EH (cell line): Measurements from ENCODE around the gene IRF3.

Experiments
- DNase-seq: peaks from one replicate; pipeline ENCODE4 v3.0.0-alpha.2; 2015; ENCODE audit warnings: low read depth

IRF3 gene

DNA sequence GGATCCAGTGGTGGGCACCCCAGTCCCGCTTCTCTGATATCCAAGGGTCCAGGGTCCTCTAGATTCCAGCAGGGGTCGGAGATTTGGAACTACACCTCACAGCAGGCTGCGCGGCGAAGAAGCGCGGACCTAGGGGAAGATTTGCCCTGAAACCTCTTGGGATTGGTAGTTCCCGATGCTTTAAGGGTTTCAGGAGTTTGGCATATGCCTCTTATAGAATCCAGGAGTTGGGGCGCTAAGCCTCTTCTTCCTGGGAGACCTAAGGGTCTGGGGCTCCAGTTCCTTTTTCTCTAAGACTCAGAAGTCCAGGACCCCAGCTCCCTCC, 425 bp upstream of the IRF3 start:
- DNase-seq: no peak

DNA sequence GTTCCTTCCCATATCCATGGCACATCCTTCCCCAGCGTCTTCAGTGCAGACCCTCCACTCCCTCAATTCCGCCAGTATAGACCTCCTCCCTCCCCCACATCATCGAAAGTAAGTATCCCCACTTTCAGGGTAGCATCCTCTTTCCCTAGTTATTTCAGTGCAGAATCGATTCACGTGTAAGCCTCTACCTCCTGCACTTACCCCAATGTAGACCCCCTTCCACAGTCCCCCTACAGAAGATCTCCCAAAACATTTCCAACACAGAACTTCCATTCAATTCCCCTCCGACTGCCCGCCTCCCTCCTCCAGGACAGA, 664 bp downstream of the IRF3 start:
- no peak for DNase-seq

DNA sequence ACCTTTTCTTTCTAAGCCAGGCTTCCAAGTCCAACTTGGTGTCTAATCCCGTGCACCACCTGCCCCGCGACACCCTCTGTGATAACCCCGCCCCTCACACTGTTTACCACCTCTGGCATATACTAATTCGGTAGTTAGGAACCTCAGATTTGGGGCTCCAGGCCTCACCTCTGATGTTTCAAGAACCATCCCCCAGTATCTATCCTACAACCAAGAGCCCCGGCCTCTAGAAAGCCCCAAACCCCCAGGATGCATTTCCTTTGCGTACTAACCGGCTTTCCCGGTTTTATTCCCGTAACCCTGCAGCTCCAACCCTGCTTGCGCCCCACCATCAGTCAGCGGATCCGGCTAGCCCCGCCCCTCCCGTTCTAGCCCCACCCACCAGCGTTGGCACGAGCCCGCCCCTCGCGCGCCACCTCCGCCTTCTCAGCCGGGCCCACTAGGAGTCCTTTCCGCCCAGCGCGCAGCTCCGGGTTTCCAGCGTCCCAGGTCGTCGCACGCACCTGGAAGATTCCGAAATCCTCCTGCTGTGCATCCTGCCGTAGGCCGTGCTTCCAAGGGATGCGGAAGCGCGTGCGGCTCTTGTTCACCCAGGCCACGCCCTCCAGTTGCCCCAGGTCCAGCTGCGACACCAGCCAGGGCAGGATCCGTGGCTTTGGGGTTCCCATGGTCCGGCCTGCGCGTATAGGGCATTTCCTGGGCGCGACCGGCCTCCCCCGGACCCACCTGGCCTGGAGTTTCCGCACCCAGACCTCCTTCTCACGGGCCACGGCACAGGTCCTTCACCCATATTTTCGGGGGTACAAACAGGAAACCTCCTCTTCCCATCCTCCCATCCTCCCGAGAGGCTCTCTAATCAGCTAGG, 1.3 kb downstream of the IRF3 start:
- peak; percentile 83 for DNase-seq

DNA sequence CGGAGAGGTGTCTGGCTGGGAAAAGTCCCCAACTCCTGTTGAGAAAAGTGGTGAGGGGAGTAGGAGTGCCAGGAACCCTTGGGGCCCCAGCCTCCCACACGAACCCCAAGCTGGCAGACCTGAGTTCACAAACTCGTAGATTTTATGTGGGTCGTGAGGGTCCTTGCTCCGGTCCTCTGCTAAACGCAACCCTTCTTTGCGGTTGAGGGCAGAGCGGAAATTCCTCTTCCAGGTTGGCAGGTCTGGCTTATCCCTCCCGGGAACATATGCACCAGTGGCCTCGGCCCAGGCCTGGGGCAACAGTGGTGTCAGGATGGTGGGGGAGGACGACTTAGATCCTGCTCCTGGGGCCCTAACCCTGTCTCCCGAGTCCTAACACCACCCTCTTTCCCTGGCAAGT, 2.4 kb downstream of the IRF3 start:
- DNase-seq: no peak

DNA sequence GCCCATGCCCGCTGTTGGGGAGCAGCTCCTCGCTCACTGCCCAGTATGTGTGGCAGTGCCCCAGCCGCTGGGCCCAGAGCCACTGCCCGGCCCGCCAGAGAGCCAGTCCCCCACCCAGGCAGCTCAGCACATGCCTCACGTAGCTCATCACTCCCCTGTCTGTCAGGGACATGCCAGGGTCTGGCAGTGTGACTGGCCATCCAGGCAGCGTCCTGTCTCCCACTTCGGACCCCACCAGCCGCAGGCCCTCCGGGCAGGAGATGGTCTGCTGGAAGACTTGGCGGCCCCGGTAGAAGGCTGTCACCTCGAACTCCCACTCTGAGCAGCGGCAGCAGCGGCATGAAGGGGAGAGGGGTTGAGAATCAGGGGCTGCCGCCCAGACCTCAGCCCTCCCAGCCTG, 3.6 kb downstream of the IRF3 start:
- no peak for DNase-seq

DNA sequence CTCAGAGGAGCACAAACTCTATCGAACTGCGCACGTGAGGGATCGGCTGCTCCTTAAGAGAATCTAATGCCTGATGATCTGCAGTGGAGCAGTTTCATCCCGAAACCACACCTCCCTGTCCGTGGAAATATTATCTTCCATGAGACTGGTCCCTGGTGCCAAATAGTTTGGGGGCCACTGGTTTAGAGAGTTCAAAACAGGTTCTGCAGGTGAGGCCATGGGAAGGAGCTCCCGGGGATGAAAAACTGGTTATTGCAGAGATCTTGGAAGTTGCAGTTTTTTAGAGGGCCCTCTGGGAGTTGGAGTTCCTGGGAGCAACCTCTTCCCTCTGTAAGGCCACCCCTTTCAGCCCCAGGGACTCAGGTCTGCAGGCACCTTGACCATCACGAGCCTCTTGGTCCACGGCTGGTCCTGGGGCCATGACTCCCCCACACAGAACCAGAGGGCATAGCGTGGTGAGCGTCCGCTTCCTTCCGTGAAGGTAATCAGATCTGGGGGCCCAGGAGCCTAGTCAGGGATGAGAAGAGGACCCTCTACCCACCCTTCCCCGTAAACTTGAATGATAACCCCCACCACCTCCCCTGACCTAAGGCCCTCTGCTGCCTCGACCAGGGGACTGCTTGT, 5.2 kb downstream of the IRF3 start:
- DNase-seq: no peak

DNA sequence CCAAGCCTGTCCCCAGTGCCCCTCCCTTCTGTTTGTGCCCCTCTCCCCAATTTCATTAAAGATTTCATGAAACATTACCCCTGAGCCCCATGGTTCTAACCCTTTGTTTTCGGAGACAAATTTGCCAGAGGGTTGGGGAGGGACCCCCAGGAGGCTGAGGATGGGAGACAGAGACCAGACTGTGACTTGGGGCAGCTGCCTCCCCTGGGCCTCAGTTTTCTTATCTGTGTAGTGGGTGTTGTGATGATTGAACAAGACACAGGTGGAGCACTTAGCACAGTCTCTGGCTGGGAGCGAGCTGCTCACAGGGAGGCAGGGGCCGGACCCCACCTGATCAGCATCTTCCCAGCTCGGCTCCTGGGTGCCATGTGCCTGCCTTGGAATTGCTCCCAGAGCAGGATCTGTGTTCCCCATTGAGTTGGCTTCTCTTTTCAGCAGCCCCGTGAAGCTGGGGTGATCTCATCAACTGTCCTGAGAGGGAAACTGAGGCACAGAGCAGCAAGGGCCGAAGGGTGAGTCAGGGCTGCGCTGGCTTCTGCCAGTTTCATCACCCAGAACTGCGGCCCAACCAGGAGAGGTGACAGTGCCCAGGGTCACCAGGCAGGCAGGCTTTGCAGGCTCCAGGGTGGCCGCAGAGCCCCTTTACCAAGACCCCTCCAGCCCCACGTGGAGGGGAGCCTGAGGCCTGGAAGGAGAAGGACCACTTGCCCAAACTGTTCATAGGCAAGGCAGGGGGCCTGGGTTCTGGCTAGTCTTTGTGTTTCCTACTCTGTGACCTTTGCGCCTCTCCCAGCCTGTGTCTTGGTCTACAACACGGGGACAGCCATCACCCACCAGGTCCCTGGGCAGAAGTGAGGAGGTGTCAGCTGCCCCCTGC, 6.9 kb downstream of the IRF3 start:
- DNase-seq: no peak

DNA sequence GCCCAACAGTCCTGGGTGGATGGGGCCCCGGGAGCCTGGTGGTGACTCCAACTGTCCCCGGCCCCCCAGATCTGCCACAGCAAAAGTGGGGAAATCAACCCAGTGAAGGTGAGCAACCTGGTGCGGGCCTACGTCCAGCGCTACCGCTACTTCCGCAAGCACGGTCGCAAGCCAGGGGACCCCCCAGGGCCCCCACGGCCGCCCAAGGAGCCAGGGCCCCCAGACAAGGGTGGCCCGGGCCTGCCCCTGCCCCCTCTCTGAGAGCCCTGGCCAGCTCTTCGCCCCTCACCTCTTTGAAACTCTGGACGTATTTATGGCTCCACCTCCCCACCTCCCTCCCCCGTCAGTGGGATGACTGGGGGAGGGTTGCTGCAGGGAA, 7.5 kb downstream of the IRF3 start:
- DNase-seq: no peak

DNA sequence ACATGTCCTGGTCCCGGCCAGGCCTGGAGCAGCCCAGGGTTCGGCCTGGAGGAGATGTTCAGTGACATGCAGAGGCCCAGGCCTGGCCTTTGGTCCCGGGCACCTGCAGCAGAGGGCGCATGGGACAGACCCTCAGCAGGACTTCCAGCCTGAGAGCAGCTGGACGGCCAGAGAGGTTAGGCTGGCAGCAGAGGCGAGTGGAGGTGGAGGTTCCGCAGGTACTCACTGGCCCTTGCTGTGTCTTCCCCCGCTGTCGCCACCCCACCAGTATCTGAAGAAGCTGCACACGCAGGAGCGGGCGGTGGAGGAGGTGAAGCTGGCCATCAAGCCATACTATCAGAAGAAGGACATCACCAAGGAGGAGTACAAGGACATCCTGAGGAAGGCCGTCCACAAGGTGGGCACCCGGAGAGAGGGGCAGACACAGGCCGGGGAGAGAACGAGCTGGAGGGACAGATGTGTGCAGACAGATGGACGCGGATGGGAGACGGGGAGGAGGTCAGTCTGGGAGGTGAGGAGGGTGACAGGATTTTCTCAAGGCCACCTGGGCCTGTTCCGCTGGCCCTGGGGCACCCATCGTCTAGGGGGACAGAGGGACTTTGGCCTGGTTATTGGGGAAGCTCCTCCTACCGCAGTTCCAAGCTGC, 8.0 kb downstream of the IRF3 start:
- DNase-seq: no peak

DNA sequence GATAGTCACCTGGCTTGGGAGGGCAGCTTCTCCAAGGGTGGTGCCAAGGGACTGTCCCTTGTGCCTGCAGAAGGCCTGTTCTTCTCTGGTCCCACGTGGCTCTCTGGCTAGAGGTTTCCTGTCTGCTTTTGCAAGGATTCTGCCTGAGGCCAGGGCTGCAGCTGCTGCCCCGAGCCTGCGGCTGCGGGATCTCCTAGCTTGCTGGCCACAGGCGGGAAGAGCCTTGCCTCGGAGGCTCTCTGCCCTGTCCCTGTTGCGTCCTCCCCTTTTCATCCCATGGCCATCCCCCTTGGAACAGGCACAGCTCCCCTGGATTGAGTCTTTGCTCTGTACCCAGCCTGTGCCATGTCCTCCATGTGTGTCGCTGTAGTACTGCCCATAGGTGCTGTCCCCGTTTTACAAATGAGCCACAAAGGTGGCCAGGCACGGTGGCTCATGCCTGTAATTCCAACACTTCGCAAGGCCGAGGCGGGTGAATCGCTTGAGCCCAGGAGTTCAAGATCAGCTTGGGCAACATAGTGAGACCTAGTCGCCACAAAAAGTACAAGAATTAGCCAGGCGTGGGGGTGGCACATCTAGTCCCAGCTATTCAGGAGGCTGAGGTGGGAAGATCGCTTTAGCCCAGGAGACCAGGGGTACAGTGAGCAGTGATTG, 9.1 kb downstream of the IRF3 start:
- no peak for DNase-seq

DNA sequence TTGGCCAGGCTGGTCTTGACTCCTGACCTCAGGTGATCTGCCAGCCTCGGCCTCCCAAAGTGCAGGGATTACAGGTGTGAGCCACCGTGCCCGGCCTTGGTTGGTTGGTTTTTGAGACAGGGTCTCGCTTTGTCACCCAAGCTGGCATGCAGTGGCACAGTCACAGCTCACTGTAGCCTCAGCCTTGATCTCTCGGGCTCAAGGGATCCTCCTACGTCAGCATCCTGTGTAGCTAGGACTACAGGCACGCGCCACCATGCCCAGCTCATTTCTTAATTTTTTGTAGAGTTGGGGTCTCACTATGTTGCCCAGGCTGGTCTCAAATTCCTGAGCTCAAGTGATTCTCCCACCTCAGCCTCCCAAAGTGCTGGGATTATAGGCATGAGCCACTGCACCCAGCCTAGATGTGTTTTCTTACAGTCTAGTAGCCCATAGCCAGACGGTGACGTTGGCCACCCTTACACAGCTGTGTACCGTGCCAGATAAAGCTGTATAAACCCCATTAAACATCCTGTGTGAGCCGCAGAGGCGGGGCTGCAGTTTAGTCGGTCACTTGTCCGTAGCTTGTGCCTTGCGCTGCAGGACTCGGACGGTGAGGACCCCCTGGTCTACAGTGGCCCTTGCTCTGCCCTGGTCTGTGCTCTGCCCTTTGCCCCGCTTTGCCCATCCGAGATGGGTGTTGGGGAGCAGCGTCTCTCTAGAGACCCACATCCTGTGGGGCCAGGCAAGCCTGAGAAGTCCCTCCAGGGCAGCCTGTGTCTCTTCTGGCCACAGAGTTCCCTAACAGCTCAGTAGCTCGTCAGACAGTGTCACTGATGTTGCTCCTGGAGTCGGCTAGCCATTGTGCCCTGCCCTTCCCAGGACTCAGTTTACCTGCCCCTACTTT, 9.8 kb downstream of the IRF3 start:
- DNase-seq: no peak

DNA sequence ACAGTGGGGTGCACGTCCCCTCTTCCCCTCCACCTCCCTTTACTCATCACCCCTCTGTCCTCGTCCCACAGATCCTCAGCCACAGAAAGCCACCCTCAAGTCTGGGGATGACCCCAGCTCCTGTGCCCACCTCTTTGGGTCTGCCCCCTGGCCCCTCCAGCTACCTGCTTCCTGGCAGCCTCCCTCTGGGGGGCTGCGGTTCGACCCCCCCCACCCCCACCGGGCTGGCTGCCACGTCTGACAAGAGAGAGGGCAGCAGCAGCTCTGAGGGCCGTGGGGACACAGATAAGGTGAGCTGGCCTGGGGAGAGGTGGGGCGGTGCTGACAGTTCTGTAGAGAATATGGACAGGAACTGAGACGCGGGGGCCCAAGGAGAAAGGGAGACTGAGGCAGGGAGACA, 11.1 kb downstream of the IRF3 start:
- DNase-seq: no peak

DNA sequence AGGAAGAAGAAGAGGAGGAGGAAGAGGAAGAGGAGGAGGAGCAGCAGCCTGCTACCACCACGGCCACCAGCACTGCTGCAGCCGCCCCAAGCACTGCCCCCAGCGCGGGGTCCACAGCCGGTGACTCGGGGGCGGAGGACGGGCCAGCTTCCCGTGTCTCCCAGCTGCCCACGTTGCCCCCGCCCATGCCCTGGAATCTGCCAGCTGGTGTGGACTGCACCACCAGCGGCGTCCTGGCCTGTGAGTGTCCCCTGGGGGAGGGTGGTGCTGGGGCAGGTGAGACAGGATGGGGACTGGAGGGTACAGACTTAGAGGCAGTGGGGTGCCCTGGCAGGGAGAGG, 12.2 kb downstream of the IRF3 start:
- DNase-seq: no peak

DNA sequence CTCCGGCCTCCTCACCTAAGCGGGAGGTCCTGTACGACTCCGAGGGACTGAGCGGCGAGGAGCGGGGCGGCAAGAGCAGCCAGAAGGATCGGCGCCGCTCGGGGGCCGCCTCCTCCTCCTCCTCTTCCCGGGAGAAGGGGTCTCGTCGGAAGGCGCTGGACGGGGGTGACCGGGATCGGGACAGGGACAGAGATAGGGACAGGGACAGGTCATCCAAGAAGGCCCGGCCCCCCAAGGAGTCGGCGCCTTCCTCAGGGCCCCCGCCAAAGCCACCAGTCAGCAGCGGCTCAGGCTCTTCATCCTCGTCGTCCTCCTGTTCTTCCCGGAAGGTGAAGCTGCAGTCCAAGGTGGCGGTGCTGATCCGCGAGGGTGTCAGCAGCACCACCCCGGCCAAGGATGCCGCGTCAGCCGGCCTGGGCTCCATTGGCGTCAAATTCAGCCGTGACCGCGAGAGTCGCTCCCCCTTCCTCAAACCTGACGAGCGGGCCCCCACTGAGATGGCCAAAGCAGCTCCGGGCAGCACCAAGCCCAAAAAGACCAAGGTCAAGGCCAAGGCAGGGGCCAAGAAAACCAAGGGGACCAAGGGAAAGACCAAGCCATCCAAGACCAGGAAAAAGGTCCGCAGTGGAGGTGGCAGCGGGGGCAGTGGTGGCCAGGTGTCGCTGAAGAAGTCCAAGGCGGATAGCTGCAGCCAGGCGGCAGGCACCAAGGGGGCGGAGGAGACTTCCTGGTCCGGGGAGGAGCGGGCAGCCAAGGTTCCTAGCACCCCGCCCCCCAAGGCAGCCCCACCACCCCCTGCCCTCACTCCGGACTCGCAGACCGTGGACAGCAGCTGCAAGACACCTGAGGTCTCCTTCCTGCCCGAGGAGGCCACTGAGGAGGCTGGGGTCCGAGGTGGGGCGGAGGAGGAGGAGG, 12.8 kb downstream of the IRF3 start:
- DNase-seq: no peak

DNA sequence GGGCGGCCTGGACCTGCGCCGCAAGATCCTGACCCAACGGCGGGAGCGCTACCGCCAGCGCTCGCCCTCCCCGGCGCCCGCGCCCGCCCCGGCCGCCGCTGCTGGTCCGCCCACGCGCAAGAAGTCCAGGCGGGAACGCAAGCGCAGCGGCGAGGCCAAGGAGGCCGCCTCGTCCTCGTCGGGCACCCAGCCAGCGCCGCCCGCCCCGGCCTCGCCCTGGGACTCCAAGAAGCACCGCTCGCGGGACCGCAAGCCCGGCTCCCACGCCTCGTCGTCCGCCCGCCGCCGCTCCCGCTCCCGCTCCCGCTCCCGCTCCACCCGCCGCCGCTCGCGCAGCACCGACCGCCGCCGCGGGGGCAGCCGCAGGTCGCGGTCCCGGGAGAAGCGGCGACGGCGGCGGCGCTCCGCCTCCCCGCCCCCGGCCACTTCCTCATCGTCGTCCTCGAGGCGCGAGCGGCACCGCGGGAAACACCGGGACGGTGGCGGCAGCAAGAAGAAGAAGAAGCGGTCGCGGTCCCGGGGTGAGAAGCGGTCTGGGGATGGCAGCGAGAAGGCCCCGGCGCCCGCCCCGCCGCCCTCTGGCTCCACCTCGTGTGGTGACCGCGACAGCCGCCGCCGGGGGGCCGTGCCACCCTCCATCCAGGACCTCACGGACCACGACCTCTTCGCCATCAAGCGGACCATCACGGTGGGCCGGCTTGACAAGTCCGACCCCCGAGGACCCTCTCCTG, 13.7 kb downstream of the IRF3 start:
- DNase-seq: no peak

DNA sequence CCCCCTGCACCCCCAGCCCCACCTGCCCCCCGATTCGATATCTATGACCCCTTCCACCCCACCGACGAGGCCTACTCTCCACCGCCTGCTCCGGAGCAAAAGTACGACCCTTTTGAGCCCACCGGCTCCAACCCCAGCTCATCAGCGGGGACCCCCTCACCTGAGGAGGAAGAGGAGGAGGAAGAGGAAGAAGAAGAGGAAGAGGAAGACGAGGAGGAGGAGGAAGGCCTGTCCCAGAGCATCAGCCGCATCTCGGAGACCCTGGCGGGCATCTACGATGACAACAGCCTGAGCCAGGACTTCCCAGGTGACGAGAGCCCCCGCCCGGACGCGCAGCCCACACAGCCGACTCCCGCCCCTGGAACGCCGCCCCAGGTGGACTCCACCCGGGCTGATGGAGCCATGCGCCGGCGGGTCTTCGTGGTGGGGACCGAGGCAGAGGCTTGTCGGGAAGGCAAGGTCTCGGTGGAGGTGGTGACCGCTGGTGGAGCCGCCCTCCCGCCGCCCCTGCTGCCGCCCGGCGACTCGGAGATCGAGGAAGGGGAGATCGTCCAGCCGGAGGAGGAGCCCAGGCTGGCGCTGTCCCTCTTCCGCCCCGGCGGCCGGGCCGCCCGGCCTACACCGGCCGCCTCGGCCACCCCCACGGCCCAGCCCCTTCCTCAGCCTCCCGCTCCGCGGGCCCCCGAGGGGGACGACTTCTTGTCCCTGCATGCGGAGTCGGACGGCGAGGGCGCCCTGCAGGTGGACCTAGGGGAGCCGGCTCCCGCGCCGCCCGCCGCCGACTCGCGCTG, 14.4 kb downstream of the IRF3 start:
- DNase-seq: no peak

DNA sequence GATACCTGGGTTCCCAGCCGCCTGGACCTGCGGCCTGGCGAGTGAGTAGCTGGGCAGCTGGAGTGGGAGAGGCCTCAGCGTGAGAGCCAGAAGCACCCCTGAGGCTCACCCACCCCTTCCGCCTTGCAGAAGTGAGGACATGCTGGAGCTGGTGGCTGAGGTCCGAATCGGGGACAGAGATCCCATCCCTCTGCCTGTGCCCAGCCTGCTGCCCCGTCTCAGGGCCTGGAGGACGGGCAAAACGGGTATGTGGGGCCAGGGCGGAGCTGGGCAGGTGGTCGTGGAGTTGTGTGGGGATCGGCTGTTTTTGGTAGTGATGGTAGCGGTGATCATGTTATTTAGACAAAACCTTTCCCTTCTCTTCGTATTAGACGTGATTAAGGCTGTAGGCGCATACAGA, 19.1 kb downstream of the IRF3 start:
- no peak for DNase-seq

DNA sequence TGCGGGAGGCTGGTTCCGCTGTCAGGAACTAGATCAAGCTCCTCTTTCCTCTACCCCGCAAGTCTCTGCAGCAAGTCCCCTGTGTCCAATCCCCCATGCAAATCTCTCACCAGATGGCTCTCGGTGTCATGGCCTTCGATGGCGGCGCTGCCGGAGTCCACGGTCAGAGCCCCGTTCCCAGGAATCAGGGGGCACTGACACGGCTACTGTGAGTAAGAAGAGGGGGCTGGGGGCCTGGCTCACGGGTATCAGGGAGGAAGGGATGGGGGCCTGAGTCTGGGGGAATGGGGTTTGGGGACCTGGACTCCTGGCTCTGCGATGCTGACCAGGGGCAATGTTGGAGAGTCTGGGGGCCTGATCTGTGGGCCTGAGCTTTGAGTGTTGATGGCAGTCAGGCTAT, 19.7 kb downstream of the IRF3 start:
- no peak for DNase-seq

DNA sequence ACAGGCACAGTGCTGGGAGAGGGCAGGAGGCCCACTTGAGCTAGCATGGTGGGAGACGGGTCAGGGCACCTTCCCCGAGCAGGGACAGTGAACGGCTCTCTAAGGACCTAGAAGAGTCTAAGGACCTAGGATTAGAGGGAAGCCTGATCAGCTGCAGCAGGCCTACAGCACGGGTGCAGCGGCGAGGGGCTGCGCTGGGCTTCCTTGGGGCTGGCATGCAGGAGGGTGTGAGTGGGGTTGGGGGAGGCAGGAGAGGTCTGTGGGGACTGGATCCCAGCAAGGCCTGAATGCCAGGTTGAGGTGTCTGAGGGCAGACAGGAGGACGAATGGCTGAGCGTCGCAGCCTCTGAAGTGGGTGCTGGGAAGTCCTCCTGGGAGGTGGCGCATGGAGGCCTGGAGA, 20.1 kb downstream of the IRF3 start:
- no peak for DNase-seq
